ENCODE results near the gene HIPK2.

DNA sequence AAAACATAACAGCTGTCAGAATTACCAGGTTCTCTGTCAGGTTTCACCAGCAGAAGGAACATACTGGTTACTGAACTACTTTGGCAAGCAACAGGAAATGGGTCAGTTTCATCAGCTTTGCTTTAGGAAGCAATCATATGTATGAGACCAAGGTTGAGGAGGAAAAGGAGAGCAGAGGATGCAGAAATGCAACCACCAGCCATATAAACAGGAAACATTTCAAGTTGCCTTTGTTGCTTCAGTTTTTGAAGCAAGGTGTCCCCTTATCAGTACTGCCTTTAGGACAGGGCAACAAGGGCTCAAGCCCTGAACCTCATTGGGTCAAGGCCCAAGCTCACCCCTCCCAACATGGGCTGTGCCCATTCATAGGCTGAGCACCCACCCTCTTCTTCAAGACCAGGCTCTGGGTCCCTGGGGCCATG, 10.2 kb downstream of the HIPK2 start:
- no peak for TF ChIP-seq POLR2AphosphoS5 (IDR thresholded peaks at IDR 0.05; ENCODE audit: low read depth, low read length)
- TF ChIP-seq POLR2A (IDR thresholded peaks at IDR 0.05; ENCODE audit: low read depth, low read length): no peak; the same call in 1 of the 2 replicates
- TF ChIP-seq TAF1 (IDR thresholded peaks at IDR 0.05; ENCODE audit: borderline replicate concordance, low read depth, low read length): no peak
